ENCODE results near the gene HK2. TPM values are rescaled to one million over a fixed set of nuclear protein-coding genes. Genes with fewer than 3 reads are reported as not detected.

The HK2 gene
- total RNA-seq, 2 donors from 2014 or later, result 162 to 396 TPM

- intact Hi-C loops (cut with DNase I), result no loop called here
- no peak for DNase-seq
- no peak overlapping the region for H3K27ac ChIP-seq
- H3K36me3 ChIP-seq, result no peaks in the 10 kb centered on the region
- TF ChIP-seq CTCF (IDR thresholded peaks at IDR 0.05), result no peak
- H3K9me3 ChIP-seq, result no peaks in the 10 kb centered on the region
- no peaks in the 10 kb centered on the region for H3K27me3 ChIP-seq
- no peaks in the 10 kb centered on the region for H3K4me1 ChIP-seq
- no peak overlapping the region for H3K9ac ChIP-seq (ENCODE audit: low read depth in 2 of 2, low read length in 2 of 2)
- no peak overlapping the region for H3K4me3 ChIP-seq
These were observed 14.2 kb upstream of the HK2 start for GRCh38 chr2:74819702-74820101.

DNA sequence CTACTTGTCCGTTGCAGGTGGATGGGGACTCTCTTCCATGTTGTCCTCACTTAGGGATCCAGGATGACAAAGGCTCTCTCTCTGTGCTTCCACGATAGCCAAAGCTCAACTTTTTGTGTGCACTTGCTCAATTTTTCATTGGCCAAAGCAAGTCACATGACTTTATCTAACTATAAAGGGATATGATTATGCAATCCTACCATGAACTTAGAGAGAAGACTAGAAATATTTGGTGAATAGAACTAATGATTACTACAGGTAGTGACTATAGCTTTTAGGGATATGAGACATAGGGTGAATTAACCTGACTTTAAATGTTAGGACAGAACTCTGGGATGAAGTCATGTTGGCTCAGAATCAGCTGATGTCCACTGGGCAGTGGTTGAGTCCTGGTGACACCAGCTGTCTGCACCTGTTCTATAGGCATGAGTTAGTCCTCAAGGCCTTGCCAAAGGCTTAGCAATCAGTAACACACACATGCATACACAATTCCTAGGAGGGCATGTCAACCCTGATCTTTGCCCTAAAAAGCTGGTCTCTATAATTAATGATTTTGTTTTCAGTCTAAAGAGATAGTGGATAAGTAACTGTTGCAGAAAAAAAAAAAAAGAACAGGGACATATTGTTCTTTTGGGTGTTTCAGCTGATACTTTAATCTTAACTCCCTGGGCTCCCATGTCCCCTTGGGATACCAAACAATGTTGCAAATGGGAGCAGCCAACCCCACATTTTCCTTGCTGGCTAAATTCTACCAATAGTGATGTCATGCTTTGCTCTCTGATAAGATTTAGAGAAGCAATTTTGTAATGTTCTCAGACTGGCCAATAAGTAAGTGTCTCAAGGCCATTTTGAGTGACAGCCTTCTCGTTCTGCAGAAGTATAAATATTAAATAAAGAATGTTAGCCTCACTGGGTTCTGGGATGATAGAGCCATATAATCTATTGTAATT, 12.5 kb upstream of the HK2 start:
- H3K4me3 ChIP-seq, result no peak overlapping the region
- no peak overlapping the region for H3K27ac ChIP-seq
- intact Hi-C loops (cut with DNase I), result no loop called here
- H3K27me3 ChIP-seq, result no peaks in the 10 kb centered on the region
- H3K9ac ChIP-seq (ENCODE audit: low read depth in 2 of 2, low read length in 2 of 2), result no peak overlapping the region
- TF ChIP-seq CTCF (IDR thresholded peaks at IDR 0.05), result no peak
- no peak for DNase-seq
- no peaks in the 10 kb centered on the region for H3K36me3 ChIP-seq
- no peaks in the 10 kb centered on the region for H3K9me3 ChIP-seq
- no peaks in the 10 kb centered on the region for H3K4me1 ChIP-seq

- no peaks in the 10 kb centered on the region for H3K36me3 ChIP-seq
- H3K27me3 ChIP-seq, result no peaks in the 10 kb centered on the region
- no peak for DNase-seq
- H3K27ac ChIP-seq, result no peak overlapping the region
- H3K4me3 ChIP-seq, result no peak overlapping the region
- no peak overlapping the region for H3K9ac ChIP-seq (ENCODE audit: low read depth in 2 of 2, low read length in 2 of 2)
- H3K9me3 ChIP-seq, result no peaks in the 10 kb centered on the region
- no peaks in the 10 kb centered on the region for H3K4me1 ChIP-seq
- no peak for TF ChIP-seq CTCF (IDR thresholded peaks at IDR 0.05)
- intact Hi-C loops (cut with DNase I), result no loop called here
These were observed 11.0 kb upstream of the HK2 start for GRCh38 chr2:74822771-74823566.

DNA sequence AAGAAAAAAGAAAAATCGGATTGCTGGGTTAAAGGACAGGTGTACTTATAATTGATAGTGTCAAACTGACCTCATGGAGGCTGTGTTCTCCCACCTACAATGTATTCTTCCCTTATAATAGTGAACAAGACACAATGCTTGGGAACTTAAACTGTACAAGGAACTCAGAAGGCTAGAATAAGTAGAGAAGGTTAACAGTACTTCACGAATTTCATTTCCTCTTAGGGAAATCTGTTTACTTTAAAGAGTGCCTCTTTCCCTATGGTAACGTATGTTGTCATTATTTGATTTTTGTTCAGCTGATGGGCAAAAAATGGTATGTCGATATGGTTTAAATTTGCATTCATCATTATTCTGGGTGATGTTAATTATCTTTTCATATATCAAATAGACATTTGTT, 9.2 kb upstream of the HK2 start:
- no peaks in the 10 kb centered on the region for H3K4me1 ChIP-seq
- no peaks in the 10 kb centered on the region for H3K9me3 ChIP-seq
- no peaks in the 10 kb centered on the region for H3K36me3 ChIP-seq
- no peak for DNase-seq
- intact Hi-C loops (cut with DNase I), result no loop called here
- no peak overlapping the region for H3K9ac ChIP-seq (ENCODE audit: low read depth in 2 of 2, low read length in 2 of 2)
- H3K27me3 ChIP-seq, result no peaks in the 10 kb centered on the region
- TF ChIP-seq CTCF (IDR thresholded peaks at IDR 0.05), result no peak
- H3K4me3 ChIP-seq, result no peak overlapping the region
- no peak overlapping the region for H3K27ac ChIP-seq

DNA sequence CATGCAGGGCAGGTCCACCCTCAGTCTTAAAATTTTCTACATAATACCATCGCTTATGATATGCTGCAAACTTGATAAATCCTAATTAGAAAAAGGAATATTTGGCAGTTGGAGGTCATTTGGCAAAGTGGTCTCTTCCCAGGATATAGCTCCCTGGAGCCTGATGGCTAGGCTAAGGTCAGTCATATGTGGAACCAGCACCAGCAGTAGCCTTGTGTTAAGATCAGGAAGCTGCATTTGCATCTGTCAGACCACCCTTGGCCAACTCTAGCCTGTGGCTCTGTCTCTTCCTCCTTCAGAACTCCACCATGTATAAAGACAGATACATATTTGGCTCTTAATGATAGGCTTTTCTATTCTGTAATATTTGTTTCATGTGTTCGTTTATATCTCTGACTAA, 5.4 kb upstream of the HK2 start:
- Histone ChIP-seq H3K4me3 (no peak overlapping the region), H3K36me3 (no peaks in the 10 kb centered on the region), H3K9ac (ENCODE audit: low read depth in 2 of 2, low read length in 2 of 2) (no peak overlapping the region), H3K27me3 (no peaks in the 10 kb centered on the region), H3K4me1 (no peaks in the 10 kb centered on the region), H3K27ac (no peak overlapping the region), H3K9me3 (no peaks in the 10 kb centered on the region)
- no peak for DNase-seq
- intact Hi-C loops (cut with DNase I), result no loop called here
- no peak for TF ChIP-seq CTCF (IDR thresholded peaks at IDR 0.05)

Measured in colonic mucosa (tissue), 4 donors.